Measurements from ENCODE around the gene TUB. TPM values are rescaled to one million over a fixed set of nuclear protein-coding genes. Genes with fewer than 3 reads are reported as not detected.

Gene TUB
- total and polyA plus RNA-seq, 2 of the 8 experiments (the other 6 are each of a cell fraction or from before 2014, with no cell fraction given): 15.3 to 31.3 TPM

DNA sequence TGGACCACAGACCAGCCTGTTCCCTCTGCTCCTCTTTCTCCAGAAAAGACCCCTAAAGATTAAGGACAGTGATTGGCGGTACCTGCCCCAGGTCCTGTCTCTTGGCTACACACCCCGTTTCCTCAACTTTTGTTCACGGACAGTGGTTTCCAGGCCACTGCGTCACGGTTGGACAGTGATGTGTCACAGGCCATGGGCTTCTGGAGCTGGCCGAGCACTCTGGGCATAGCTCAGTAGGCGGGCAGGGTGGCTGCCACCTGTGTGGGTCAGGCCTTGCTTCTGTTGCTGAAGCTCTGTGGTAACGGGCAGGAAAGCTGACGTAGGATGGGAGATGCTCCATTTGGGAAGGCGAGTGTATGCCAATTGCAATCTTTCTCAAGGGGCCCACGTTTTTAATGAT is 13.6 kb downstream of the TUB start (continued):
- TF ChIP-seq RFX5 (IDR thresholded peaks at IDR 0.05; ENCODE audit: borderline replicate concordance, low read depth, low read length) (no peak), JUND (IDR thresholded peaks at IDR 0.05; ENCODE audit: low read length) (no peak)
